GF-D8 (cell line): ENCODE results near the gene JOSD2.
A peak's percentile ranks its signal among the peaks of the same experiment; 100 is the strongest.

Experiments
- DNase-seq: peaks from one replicate; lab custom pipeline; 2025; lab: John Stamatoyannopoulos, UW

JOSD2 gene

DNA sequence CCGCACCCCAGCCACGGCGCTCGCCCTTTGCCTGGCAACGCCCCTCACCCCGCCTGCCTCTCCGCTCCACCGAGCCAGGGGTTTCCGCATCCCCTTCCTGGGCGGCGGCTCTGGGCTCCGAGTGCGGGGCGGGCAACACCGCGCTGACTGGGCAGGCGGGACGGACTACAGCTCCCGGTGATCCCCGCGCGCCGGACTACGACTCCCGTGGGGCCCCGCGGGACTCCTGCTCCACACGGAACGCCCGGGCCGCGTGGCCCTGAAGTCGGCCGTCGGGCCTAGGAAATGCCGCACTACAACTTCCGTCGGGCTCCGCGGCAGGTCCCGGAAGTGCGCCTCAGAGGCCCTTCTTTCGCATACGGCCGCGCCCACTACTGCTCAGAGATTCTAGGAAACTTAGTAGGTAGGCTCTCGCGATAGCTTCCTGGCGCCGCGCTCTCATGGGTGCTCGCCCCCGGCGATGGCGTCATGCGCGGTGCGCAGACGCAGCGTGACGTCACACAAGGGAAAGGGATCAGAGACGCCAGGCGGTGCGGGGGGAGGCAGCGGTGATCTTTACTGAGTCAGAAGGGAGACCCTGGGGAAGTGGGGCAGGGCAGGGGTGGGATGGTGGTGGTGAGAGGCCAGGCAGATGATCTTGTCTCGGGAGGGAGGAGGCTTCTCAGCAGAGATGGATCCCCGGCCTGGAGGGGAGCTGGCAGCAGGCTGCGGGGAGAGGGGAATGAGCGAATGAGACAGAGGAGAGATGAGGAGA, at the start of gene JOSD2:
Gene JOSD2 (minus strand): TSS at position 123 of the 754 bp plus-strand sequence. CDS start 760 bp downstream, outside the sequence.
- DNase-seq: peak; percentile 98

- DNase-seq: no peak
These were observed 48.6 kb upstream of the JOSD2 start for GRCh38 chr19:50559636-50560035.

DNA sequence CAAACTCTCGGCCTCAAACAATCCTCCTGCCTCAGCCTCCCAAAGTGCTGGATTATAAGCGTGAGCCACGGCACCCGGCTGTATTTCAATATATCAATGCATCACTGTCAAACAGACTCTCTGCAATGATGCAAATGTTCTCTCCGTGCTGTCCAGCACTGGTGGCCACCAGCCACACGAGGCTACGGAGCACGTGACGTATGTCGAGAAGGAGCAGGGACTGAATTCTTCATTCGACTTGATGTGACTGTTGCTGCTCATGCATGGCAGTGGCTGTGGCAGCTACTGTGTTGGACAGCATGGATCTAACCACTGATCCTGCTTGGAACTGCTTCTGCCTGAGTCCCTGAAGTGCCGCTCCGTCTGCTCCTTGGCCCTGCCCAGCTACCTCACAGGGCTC, 47.5 kb upstream of the JOSD2 start:
- DNase-seq: no peak

GRCh38 chr19:50558039-50558438, 47.0 kb upstream of the JOSD2 start:
- DNase-seq: no peak

GRCh38 chr19:50557009-50557613, 46.1 kb upstream of the JOSD2 start:
- no peak for DNase-seq

- no peak for DNase-seq
These were observed 45.5 kb upstream of the JOSD2 start for GRCh38 chr19:50556282-50557008.

DNA sequence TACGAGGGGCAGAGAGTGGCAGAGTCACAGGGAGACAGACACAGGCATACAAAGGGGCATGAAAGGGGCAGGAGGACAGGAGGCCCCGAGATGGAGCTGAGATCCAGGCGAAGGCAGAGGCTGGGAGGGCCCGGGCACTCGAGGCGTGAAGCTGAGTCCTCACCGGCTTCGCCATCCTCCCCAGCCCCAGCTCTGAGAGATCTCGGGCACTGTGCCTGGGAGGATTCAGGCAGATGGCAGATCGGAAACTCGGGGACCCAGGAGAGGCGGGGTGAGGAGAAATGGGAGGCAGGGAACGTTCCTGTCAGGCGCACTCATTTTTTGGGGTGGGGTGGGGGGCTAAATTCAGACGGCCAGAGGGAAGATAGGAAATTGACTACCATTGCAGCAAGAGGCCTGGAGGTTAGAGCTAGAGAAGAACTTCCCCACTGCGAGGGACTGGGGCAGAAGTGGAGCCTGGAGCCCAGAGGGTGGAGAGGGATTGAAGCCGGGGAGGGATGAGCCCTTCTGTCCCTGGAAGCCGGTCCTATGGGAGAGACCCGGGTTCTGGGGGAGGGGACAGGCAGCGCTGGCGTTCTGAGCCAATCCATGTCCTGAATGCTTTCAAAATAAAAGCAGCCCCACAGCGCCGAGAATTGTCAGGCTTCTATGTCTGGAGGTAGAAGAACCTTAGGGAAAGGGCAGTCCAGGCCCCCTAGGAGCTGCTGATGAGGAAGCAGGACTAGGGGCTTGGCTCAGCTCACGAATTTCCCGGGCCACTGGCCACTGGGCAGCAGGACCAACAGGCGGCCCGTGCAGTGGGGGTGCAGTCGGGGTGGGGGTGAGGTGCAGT, 44.7 kb upstream of the JOSD2 start:
- DNase-seq: no peak

- DNase-seq: no peak
These were observed 44.0 kb upstream of the JOSD2 start for GRCh38 chr19:50555033-50555432.

- no peak for DNase-seq
These were observed 43.2 kb upstream of the JOSD2 start for GRCh38 chr19:50554212-50554611.

DNA sequence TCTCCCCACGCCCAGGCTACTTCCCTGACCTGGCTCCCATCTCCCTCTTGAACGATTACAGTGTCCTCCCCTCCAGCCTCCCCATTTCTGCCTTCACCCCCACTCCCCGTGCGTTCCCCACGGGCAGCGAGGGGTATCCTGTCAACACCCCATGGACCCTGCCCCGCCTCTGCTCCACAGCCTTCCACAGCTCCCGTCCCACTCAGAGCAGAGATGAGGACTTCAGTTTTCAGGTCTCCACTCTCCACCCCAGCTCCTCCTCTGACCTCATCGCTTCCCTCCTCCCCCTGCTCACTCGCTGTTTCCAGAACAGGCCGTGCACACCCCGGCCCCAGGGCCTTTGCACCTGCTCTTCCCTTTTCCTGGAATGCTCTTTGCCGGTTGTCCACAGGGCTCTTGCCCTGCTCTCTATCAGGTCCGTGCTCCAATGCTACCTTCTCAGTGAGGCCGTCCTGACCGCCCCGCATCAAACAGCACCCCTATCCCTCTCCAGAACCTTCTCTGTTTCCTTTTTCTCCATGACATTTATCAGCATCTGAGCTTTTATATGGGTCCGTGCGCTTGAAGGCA, 42.2 kb upstream of the JOSD2 start:
- no peak for DNase-seq

- no peak for DNase-seq
These were observed 41.5 kb upstream of the JOSD2 start for GRCh38 chr19:50552540-50552939.

- DNase-seq: no peak
These were observed 40.8 kb upstream of the JOSD2 start for GRCh38 chr19:50551715-50552187.

GRCh38 chr19:50551034-50551714, 40.2 kb upstream of the JOSD2 start:
- DNase-seq: no peak

GRCh38 chr19:50550594-50550966, 39.6 kb upstream of the JOSD2 start:
- DNase-seq: no peak

DNA sequence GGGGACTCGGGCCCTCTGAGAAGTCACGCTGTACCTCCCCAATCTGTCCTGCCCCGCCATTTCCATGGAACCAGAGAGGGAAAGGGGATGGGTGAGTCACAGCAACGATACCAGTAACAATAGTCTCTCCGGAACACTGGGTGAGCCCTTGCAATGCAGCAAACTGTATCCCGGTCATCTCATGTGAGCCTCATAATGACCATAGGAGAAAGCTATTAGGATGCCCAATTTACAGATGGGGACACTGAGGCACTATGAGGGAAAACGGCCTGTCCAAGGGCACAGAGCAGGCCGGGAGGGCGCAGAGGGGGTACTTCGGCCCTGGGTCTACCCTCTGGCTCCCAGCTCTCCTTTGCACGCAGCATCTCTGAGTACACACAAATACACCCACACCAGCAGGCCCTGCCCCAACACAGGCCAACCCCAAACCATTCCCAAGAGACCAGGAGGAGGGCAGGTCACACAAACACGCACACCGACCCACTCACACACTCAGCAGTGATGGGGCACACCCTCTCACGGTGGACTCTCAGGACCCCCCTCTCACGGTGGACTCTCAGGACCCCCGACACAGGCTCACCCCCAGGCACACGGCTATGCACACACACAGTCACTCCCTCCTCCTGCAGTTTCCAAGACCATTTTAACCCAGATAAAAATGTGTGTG, 39.1 kb upstream of the JOSD2 start:
- no peak for DNase-seq

DNA sequence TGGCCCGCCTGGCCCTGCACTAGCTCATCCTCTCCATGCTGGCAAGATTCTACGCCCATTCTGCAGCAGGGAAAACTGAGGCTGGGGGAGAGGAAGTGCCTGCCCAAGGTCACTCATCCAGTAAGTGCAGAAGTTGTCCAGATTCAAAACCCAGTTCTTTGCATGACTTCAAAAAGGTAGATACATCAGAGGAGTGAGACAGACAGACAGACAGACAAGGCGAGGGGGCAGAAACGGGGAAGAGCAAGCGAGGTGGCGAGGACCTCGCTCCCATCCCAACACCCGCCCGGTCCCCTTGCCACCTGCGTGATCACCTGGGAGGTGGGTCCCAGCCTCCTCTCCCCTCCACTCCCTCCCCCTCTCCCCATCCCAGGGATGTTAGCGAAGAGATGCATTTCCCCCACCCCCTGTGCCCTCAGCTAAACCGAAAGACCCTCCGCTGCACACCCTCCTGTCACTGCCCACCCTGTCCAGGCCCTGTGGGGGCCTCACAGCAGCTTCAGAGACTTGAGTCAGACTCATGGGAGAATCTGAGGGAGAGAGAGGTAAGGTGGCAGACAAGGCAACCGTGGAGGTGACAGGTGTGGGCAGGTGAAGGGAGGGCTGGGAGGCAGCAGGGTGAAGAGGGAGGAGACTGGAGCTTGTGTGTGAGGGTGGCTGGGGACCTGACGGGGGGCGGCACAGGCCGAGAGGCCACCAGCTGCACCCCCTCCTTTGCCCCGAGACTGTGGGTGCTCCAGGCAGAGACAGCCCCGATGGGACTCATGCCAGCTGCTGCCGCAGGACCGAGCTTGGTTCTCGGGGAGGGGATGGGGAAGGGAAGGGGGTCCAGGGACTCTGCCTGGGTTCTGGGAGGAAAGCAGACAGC, 38.3 kb upstream of the JOSD2 start:
- no peak for DNase-seq

GRCh38 chr19:50548191-50549058, 37.4 kb upstream of the JOSD2 start:
- no peak for DNase-seq

- no peak for DNase-seq
These were observed 36.6 kb upstream of the JOSD2 start for GRCh38 chr19:50547385-50548190.
